Liver (tissue), 9 donors: ENCODE measurements around the gene ABITRAM. TPM values are rescaled to one million over a fixed set of nuclear protein-coding genes. Genes with fewer than 3 reads are reported as not detected.
"Not testable (repeated sequence)": the region's sequence is repeated elsewhere in the genome, so short reads cannot be mapped to it uniquely, and the experiment has no call there.

Source experiments
- DNase-seq: peaks from one replicate; pipeline ENCODE4 v3.0.0-alpha.2; 2017; ENCODE audit warnings: low spot score
- H3K27ac ChIP-seq, 2 donors: one replicate each; pipeline ENCODE4 v1.7.0; 2013; ENCODE audit warnings: inconsistent platforms in 2 of 2, low read length in 2 of 2, control low read depth in 1 of 2, low read depth in 1 of 2, mild to moderate bottlenecking in 1 of 2
- H3K27me3 ChIP-seq, 4 donors: one replicate each; pipeline versions ENCODE4 v1.6.1 to v1.7.0; 2013; ENCODE audit warnings: low read length in 3 of 4, inconsistent platforms in 1 of 4, mild to moderate bottlenecking in 1 of 4, moderate library complexity in 1 of 4; ENCODE audit not compliant: control insufficient read depth in 4 of 4, insufficient read depth in 4 of 4
- H3K36me3 ChIP-seq, 4 donors: one replicate each; pipeline versions ENCODE4 v1.6.1 to v1.7.0; 2013; ENCODE audit warnings: low read length in 3 of 4, mild to moderate bottlenecking in 3 of 4, low read depth in 1 of 4, moderate library complexity in 1 of 4; ENCODE audit not compliant: control insufficient read depth in 4 of 4, insufficient read depth in 3 of 4
- H3K4me1 ChIP-seq, 4 donors: one replicate each; pipeline versions ENCODE4 v1.6.1 to v1.7.0; 2013; ENCODE audit warnings: low read length in 3 of 4, mild to moderate bottlenecking in 3 of 4, moderate library complexity in 1 of 4; ENCODE audit not compliant: control insufficient read depth in 4 of 4, insufficient read depth in 4 of 4
- H3K4me3 ChIP-seq, 3 donors: one replicate each; pipeline versions ENCODE4 v1.6.1 to v1.7.0; 2013; ENCODE audit warnings: low read length in 3 of 3, control low read depth in 1 of 3, low read depth in 1 of 3, mild to moderate bottlenecking in 1 of 3
- H3K9ac ChIP-seq, 2 donors: one replicate each; pipeline ENCODE4 v1.7.0; 2013; ENCODE audit warnings: low read length in 2 of 2, mild to moderate bottlenecking in 2 of 2, moderate library complexity in 2 of 2, control low read depth in 1 of 2, low read depth in 1 of 2
- H3K9me3 ChIP-seq, 4 donors: one replicate each; pipeline versions ENCODE4 v1.6.1 to v1.7.0; 2013; ENCODE audit warnings: low read length in 3 of 4; ENCODE audit not compliant: control insufficient read depth in 4 of 4
- CTCF ChIP-seq: fragments of 150-350 bp; IDR thresholded peaks from 2 replicates; pipeline ENCODE4 v1.5.1; 2017; ENCODE audit warnings: improper control_type of control experiment, low read depth, low read length; ENCODE audit not compliant: missing input control
- EGR1 ChIP-seq, 2 donors: IDR thresholded peaks; 2 replicates each; pipeline ENCODE4 v1.6.1; 2016 to 2018; ENCODE audit warnings: antibody characterized with exemption in 2 of 2, low read depth in 2 of 2
- FOXA1 ChIP-seq: IDR thresholded peaks from 2 replicates; pipeline ENCODE4 v1.6.1; 2016; ENCODE audit warnings: antibody characterized with exemption
- FOXA2 ChIP-seq: IDR thresholded peaks from 2 replicates; pipeline ENCODE4 v1.6.1; 2016; ENCODE audit warnings: antibody characterized with exemption
- GABPA ChIP-seq, 2 donors: IDR thresholded peaks in 1 of 2; conservative IDR thresholded peaks in 1 of 2; 2 replicates each; pipeline ENCODE4 v1.6.1; 2016; ENCODE audit warnings: antibody characterized with exemption in 2 of 2, mild to moderate bottlenecking in 1 of 2, moderate library complexity in 1 of 2
- HNF4G ChIP-seq: IDR thresholded peaks from 2 replicates; pipeline ENCODE4 v1.6.1; 2016; ENCODE audit warnings: antibody characterized with exemption
- JUND ChIP-seq, 2 donors: IDR thresholded peaks; 2 replicates each; pipeline ENCODE4 v1.6.1; 2016; ENCODE audit warnings: antibody characterized with exemption in 2 of 2
- MAX ChIP-seq: IDR thresholded peaks from 2 replicates; pipeline ENCODE4 v1.6.1; 2016; ENCODE audit warnings: antibody characterized with exemption
- NR2F2 ChIP-seq: IDR thresholded peaks from 2 replicates; pipeline ENCODE4 v1.6.1; 2016; ENCODE audit warnings: antibody characterized with exemption
- RAD21 ChIP-seq, 2 donors: IDR thresholded peaks; 2 replicates each; pipeline ENCODE4 v1.6.1; 2016; ENCODE audit warnings: antibody characterized with exemption in 2 of 2, mild to moderate bottlenecking in 2 of 2
- REST ChIP-seq: IDR thresholded peaks from 2 replicates; pipeline ENCODE4 v1.6.1; 2016; ENCODE audit warnings: antibody characterized with exemption, mild to moderate bottlenecking
- RXRA ChIP-seq, 2 donors: IDR thresholded peaks; 2 replicates each; pipeline ENCODE4 v1.6.1; 2017 to 2018; ENCODE audit warnings: antibody characterized with exemption in 2 of 2, mild to moderate bottlenecking in 1 of 2
- SP1 ChIP-seq: IDR thresholded peaks from 2 replicates; pipeline ENCODE4 v1.6.1; 2018; ENCODE audit warnings: antibody characterized with exemption, mild to moderate bottlenecking
- TAF1 ChIP-seq: conservative IDR thresholded peaks from 2 replicates; pipeline ENCODE4 v1.6.1; 2016; ENCODE audit warnings: antibody characterized with exemption, mild to moderate bottlenecking
- YY1 ChIP-seq: IDR thresholded peaks from 2 replicates; pipeline ENCODE4 v1.6.1; 2016; ENCODE audit warnings: antibody characterized with exemption, mild to moderate bottlenecking
- ZBTB33 ChIP-seq: IDR thresholded peaks from 2 replicates; pipeline ENCODE4 v1.6.1; 2016; ENCODE audit warnings: antibody characterized with exemption
- WGBS: extraction: QIAGEN DNeasy Blood & Tissue Kit; methylation state at CpG from one replicate; pipeline ENCODE4 v1.1.7; 2013; 5-methylcytosine and 5-hydroxymethylcytosine counted together
- polyA plus RNA-seq, 2 donors: library from polyadenylated mRNA; stranded (reverse) in 1 of 2; unstranded in 1 of 2; fragments of 200-250 nt in 1 of 2; fragments of >200 nt in 1 of 2; fragmentation: Nextera tagmentation in 1 of 2; extraction: Ambion mirVana in 1 of 2; gene quantifications; one replicate each; pipeline versions ENCODE4 v1.2.1 to v1.2.3, GENCODE V29; 2013 to 2015
- total RNA-seq, 2 donors: library from RNA; depleted of rRNA; stranded (reverse); fragments of >200 nt; gene quantifications; one replicate each; pipeline ENCODE4 v1.2.3, GENCODE V29; 2014
- donor health status: healthy.
- donor health status: healthy.
- donor health status: healthy.
- donor health status: healthy.
- donor health status: healthy.

ABITRAM gene
- total and polyA plus RNA-seq, 4 donors: 3.5 to 8.2 (median 5.5) TPM

GRCh38 chr9:108894225-108894997 is 39.8 kb upstream of the ABITRAM start (continued):
- no peak for TF ChIP-seq CTCF
- peak; percentile 42 to 55 for TF ChIP-seq RAD21 (IDR thresholded peaks at IDR 0.05)
- TF ChIP-seq MAX: peak; percentile 62
- no peak for TF ChIP-seq TAF1
- peak; percentile 78 for TF ChIP-seq SP1

GRCh38 chr9:108897324-108898096 is 36.7 kb upstream of the ABITRAM start:
- H3K4me1 ChIP-seq: peaks cover 3 to 28% (median 13%) of the 10 kb centered on the region in 4 donors
- peaks cover under 1 to 38% (median 33%) of the 10 kb centered on the region in 4 donors for H3K36me3 ChIP-seq
- no peak for TF ChIP-seq TAF1
- peak; percentile 8 to 30 for TF ChIP-seq RXRA (IDR thresholded peaks at IDR 0.05)
- H3K4me3 ChIP-seq: no peak overlapping the region
- H3K9ac ChIP-seq: no peak overlapping the region
- no peak overlapping the region for H3K27ac ChIP-seq
- 77% methylated on average over 2 of the region's 2 CpGs for WGBS
- no peaks in the 10 kb centered on the region for H3K9me3 ChIP-seq
- no peaks in the 10 kb centered on the region for H3K27me3 ChIP-seq
- no peak for DNase-seq

GRCh38 chr9:108899023-108899695 is 35.0 kb upstream of the ABITRAM start:
- DNase-seq, H3K9me3 ChIP-seq, H3K9ac ChIP-seq, H3K4me3 ChIP-seq, H3K27ac ChIP-seq, H3K27me3 ChIP-seq: not testable (repeated sequence)
- 90% methylated on average over 8 of the region's 8 CpGs for WGBS
- H3K4me1 ChIP-seq: peaks cover 0 to 24% (median 13%) of the 10 kb centered on the region in 4 donors
- H3K36me3 ChIP-seq: peaks cover 3 to 46% (median 36%) of the 10 kb centered on the region in 4 donors

GRCh38 chr9:108900176-108900575 is 34.0 kb upstream of the ABITRAM start:
- 98% methylated on average over 5 of the region's 5 CpGs for WGBS
- TF ChIP-seq REST (no peak), GABPA (IDR thresholded peaks at IDR 0.05 in 1 of 2, conservative IDR thresholded peaks at IDR 0.05 in 1 of 2) (no peak), YY1 (no peak), FOXA2 (no peak), EGR1 (IDR thresholded peaks at IDR 0.05; ENCODE audit: low read depth in 2 of 2) (no peak), TAF1 (no peak), RXRA (IDR thresholded peaks at IDR 0.05) (no peak), HNF4G (no peak), NR2F2 (no peak), JUND (IDR thresholded peaks at IDR 0.05) (no peak), FOXA1 (no peak), ZBTB33 (no peak), RAD21 (IDR thresholded peaks at IDR 0.05) (no peak)

More at GRCh38 chr9:108900176-108900575, 34.0 kb upstream of the ABITRAM start:
- no peak overlapping the region for H3K4me3 ChIP-seq
- H3K27me3 ChIP-seq: no peaks in the 10 kb centered on the region
- peaks cover 0 to 16% (median 4%) of the 10 kb centered on the region in 4 donors for H3K4me1 ChIP-seq
- H3K27ac ChIP-seq: no peak overlapping the region
- no peak for DNase-seq
- no peaks in the 10 kb centered on the region for H3K9me3 ChIP-seq
- H3K9ac ChIP-seq: no peak overlapping the region
- H3K36me3 ChIP-seq: peaks cover 3 to 50% (median 37%) of the 10 kb centered on the region in 4 donors
